NCI-H82 (cell line): ENCODE results near the gene MTFR2.
"Not testable (repeated sequence)": the region's sequence is repeated elsewhere in the genome, so short reads cannot be mapped to it uniquely, and the experiment has no call there.

ENCODE experiments used
- DNase-seq: peaks from one replicate; lab custom pipeline; 2025; lab: John Stamatoyannopoulos, UW

MTFR2 gene

DNA sequence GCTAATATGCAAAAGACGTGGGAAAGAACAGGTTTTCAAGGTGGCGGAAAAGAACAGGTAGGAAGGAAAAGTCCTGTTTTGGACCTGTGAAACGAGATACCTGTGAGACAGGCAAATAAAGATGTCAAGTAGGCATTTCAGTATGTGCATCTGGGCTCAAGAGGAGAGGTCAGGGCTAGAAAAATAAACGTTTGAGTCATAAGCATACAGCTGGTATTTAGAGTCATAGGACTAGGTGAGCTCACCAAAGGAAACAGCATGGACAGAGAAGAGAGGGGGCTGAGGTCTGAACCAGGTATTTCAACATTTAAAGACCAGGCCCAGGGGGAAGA lies 14.9 kb downstream of the MTFR2 start:
- DNase-seq = no peak

DNA sequence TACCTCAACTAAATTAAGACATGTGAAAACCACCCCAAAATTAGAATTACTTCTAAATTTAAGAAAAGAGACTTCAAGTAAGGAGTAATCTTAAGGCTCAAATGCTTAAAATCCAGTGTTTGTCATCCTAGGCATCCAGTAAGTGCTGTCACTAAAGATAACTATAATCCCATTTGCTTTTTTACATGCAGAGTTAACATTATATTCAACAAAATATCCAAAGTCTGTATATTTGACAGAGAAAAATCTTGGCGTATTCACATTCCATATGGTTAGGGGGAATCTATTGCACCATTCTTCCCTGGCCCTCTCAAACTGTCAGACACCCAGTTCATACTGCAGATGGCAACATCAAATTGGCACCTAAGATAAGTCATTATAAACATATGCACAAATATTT lies 17.4 kb downstream of the MTFR2 start:
- no peak for DNase-seq

DNA sequence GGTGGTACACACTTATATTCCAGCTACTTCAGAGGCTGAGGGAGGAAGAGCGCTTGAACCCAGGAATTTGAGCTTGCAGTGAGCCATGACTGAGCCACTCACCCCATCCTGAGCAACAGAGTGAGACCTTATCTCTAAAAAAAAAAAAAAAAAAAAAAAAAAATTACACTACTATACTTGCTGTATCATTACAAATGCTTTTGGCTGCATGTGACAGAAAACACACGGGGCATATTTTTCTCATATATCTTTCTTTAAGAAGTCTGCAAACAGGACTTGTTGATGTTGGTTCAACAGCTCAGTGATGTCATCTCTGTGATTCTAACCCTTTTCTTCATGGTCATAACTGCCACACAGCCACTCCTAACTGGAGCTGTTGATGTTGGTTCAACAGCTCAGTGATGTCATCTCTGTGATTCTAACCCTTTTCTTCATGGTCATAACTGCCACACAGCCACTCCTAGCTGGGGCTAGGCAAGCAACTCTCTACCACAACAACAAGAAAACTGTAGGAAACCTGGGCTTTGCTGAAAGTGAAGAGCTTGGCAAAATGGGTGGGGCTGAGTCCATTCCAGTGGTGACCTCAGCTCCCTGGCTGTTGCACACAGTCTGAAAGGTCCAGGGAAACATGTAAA lies 19.8 kb downstream of the MTFR2 start:
- no peak for DNase-seq

DNA sequence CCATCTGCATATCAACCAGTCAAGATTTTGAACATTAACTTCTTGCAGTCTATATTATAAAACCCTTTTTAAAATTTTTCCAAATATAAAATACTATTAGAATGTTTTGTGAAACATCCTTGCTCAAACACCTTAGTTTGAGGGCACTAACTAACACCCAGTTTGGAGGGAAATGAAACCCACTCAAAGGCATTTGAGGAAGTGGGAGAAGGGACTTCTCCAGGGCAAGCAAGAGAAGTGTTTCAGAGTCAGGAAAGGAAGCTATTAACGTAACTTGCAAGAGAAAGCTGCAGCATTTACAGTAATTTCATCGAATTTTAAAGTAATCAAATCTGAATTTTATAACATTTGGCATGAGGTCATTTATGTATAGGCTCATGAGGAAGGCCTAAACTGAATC lies 21.3 kb downstream of the MTFR2 start:
- no peak for DNase-seq

DNA sequence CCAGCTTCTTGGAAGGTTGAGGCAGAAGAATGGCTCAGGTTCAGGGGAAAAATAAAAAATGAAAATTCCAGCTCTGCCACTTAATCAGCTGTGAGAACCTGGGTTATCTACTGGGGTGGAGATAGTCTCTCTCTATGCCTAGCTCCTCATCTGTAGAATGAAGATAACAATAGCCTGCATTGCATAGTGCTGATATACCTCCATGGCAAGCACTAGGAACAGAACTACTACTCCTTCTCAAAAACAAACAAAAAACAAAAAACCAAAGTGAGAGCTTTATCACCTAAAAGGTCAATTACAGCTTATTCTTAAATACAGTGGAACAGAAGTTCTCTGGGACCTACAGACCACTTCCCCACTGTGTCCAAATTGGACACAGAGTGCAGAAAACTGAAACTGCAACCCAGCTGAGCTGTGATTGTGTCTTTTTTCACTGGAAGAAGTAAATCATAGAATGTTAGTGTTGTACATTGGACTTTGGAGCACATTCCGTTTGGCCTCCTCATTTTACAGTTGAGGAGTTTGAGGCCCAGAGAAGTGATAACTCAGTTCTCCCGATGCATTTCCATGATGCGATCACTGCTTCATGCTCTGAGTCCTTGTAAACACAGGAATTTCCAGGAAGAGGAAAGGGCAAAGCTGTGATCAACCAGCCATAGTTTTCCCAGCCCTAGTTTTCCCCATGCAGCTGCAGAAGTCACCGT lies 23.3 kb downstream of the MTFR2 start:
- no peak for DNase-seq

DNA sequence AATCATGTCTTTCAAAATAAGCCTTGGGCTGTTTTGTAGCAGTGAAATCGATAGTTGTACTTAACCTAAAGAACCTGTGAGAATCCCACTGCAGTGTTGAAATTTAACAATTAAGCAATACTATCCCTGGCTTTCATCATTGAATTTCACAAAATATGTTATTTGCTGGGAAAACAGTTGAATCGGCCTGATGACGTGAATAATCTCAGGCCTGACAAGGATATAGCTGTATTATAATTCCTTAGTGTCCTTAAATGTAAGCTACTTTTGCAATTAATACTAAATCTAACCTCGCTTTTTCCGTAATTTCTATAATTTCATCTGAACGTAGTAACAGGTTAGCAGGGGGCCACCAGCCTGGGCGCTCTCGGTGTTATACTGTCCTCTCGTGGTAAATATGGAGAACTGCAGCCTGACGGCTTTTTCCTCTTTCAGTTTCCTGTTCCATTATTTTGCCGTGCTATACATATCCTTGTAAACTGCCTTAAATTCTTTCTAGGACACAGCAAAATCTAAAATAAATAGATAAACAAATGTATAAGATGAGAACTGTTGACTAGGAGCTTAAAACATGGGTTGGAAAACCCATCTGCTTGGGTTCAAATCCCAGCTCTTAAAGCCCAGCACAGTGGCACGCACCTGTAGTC lies 24.0 kb downstream of the MTFR2 start:
- peak; percentile 66 for DNase-seq

DNA sequence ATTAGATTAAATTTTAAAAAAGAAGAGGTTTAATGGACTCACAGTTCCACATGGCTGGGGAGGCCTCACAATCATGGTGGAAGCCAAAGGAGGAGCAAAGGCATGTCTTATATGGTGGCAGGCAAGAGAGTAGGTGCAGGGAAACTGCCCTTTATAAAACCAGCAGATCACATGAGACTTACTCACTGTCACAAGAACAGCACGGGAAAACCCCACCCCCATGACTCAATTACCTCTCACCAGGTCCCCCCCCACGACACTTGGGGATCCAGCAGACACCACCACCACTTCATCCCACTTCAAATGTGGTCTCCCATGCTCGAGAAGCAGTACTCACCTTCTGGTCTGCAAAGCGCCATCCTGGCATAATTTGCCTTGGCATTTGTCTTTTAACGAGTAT lies 24.6 kb downstream of the MTFR2 start:
- peak; percentile 4 for DNase-seq

DNA sequence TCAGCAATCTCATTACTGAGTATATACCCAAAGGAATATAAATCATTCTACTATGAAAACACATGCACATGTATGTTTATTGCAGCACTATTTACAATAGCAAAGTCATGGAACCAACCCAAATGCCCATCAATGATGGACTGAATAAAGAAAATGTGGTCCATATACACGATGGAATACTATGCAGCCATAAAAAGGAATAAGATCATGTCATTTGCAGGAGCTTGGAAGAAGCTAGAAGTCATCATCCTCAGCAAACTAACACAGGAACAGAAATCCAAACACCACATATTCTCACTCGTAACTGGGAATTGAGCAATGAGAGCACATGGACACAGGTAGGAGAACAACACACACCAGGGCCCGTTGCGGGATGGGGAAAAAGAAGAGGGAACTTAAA lies 25.1 kb downstream of the MTFR2 start:
- DNase-seq = not testable (repeated sequence)

DNA sequence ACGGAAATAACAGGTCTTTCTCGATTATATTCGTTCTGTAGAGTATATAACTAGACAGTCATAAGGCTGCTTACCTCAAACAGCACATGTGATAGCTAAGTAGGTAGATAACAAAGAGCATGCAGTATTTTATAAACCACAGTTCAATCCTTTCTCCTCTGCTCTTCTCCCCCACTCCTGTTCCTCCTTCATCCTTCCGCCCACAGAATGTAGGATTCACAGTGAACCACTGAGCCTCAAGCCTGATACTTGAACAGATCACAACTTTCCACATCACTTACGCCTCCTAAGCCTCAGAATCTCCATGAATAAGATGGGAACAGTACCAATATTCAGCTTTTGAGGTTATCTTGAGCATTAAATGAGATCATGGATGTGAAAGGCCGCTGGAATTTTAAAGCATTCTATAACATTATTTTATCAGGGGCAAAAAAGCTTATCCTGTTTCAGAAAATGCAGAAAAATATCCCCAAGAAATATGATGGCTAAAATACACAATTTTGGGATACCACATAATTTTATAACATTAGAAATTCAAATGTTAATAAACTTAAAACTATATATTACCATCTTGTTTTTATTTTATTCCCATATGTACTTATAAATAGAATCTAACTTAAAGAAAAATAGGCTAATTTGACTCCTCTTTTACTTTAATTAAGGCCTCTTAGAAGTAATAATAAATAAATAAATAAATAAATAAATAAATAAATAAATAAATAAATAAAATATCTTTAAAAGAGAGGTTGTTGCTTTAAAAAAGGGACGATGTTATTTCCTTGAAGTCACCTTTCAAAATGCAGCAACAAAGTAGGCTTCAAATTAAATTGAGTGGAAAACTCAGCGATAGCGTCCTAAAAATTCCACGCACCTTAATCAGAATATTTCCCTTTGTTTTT lies 33.4 kb downstream of the MTFR2 start:
- DNase-seq = no peak

DNA sequence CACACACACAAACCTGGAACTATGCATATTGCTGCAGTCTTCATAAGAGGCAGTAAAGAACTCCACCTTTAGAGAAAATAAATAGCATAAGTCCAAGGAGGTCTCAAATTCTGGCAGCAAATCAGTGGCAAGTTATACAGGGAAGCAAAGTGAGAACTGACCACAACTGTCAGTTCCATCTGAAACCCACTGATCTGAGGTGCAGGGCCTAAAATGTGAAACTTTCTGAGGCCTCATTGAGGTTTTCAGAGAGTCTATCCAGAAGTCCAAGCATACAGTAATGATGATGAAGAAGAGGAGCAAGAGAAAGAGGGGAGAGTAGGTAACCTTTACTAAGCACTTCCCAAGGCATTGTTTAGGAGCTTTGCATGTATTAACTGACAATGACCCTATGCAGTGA lies 36.3 kb downstream of the MTFR2 start:
- no peak for DNase-seq

DNA sequence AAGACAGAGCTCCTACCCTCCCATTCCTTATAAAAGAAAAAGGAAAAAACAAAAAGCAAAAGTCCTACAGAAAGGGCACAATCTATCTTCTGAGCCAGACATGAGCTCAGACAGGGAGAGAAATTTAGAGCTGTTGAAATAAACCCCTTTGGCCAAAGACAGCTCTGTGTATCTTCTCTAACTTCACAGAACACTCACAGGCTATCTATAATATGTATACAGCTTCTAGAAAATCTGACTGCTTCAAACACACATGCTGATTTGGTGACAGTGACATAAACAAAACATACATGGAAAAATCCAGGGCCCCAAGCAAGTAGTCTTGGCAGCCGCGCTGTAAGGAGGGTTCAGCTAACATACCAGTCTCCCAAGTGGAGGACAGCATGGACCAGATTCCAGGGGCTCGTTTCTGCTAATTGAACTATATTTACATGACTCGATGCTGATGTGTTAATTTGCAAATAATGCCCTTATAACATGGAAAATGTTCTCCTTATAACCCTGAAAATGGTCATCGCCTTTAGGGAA lies 37.0 kb downstream of the MTFR2 start:
- no peak for DNase-seq

DNA sequence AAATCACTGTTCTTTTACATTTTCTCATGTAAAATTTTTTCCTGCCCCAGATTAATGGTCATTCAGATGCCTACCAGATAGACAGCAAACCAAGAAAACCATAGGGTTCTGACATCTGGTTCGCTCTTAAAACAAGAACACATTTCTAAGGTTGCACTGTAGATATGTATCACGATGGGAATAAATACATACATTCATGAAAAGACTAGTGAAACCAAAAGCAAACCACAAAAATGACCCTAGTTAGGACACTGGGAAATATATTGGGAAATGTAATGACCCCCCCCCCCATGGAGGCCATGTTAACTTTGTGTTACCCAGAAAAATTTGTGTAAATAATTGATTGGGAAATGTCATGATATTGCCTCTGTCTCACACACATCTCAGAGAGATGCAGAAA lies 37.5 kb downstream of the MTFR2 start:
- no peak for DNase-seq

DNA sequence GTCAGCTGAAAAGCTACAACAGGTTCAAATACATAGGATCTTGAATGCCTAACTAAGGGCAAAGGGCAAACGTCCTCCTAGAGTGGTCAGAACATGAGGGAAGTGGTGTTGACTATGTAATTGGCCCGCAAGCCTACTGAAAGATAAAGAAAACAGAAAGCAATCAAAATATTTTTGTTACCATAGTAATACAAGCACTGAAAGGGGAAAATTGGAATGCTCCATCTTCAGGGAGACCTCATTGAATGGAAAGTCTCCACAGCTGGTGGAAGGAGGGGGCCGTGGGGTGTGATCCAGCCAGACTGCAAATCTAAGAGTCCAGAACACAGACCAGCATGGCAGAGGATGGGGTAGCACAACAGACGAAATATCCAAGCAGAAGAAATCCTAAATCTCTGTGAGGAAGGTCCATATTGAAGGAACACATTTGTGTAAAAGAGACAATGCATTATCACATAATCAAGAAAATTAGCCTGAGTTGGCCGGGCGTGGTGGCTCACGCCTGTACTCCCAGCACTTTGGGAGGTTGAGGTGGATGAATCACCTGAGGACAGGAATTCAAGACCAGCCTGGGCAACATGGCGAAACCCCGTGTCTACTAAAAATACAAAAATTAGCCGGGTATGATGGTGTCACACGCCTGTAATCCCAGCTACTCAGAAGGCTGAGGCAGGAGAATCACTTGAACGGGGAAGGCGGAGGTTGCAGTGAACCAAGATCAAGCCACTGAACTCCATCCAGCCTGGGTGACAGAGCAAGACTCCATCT lies 39.5 kb downstream of the MTFR2 start:
- no peak for DNase-seq

DNA sequence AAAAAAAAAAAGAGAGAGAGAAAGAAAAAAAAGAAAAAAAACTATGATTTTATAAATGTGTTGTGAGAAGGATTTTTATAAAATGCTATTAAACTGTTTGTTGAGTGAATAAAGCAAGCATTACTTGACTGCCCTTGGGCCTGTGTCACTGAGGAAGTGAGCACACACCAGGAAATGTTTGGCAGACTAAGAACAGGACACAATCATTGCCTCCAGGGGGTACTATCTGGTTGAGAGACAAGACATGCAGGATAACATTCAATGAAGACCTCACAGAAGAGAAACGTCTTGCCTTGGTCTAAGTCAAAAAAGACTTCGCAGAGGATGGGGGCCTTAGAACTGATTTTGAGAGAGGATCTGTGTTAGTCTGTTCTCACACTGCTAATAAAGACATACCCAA lies 40.6 kb downstream of the MTFR2 start:
- no peak for DNase-seq

DNA sequence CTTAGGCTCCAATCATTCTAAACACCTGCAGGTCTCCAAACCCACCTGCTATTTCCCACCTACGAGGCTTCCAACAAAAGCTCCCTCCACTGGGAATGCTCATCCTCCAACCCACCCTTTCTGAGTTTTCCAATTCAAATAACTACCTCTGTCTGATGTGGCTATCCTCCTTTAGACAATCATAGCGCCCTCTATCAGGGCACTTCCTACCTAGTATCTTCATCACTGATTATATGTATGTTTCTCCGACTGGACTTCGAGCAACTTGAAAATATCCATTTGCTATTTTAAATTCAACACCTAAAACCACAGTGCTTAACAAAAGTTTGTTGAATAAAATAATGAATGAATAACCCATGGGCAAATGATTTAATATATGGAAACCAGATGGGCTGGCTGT lies 41.3 kb downstream of the MTFR2 start:
- peak; percentile 6 for DNase-seq

DNA sequence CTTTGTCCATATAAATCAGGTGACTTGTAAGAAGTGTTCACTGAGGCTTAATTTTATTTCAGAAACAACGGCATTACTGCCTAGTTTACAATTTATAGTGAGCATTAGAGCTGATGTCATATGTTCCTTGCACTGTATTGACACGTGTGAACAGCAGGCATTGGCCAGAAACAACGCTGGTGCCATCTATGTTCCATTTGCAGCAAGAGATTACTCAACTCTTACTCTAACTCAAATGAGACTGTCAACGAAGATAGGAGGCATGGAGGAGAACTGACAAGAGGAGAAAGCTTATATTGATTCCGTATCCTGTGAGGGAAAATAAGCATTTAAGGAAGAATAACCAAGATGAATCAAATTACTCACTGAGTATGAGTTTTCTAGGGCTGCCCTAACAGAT lies 48.4 kb downstream of the MTFR2 start:
- DNase-seq = no peak

DNA sequence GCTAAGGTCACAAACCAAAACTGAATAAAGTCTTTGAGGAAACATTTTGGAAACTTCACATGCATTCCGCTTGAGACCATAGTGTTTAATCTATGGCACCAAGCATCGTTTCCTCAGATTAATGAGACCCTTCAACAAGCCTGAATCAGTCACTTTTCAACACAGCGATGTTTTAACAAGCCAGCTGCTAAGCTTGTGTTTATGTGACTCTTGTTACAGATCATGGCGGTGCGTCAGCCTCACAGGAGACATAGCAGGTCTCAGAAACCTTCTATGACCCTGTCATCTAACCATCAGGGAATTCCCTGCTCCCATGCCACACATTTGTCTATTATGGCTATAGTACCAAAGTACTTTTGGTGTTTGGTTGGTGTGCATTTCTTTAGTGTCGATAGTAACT lies 57.2 kb downstream of the MTFR2 start:
- DNase-seq = no peak

DNA sequence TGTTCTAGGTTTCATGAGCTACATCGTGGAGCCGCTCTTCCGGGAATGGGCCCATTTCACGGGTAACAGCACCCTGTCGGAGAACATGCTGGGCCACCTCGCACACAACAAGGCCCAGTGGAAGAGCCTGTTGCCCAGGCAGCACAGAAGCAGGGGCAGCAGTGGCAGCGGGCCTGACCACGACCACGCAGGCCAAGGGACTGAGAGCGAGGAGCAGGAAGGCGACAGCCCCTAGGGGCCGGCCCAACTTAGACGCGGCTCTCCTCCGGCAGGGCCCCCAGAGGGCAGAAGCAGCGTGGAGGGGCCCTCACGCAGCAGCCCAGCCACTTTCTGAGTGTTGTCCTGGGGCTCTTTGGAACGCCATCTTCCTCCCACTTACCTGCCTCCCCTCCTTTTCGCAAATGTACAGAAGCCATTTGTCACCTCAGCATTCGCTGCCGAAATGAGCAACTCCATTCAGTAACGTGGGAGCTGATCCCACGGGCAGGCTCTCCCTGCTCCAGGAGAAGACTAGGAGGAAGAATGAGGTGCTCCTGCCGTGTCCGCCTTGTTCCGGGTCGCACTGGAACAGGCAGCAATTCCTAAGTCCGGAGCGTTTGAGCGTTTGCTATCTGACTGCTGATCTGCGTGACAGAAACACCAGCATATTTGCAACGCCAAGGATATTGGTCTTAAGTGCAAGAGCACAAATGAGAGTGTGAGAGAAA lies 58.4 kb downstream of the MTFR2 start:
- DNase-seq = no peak

DNA sequence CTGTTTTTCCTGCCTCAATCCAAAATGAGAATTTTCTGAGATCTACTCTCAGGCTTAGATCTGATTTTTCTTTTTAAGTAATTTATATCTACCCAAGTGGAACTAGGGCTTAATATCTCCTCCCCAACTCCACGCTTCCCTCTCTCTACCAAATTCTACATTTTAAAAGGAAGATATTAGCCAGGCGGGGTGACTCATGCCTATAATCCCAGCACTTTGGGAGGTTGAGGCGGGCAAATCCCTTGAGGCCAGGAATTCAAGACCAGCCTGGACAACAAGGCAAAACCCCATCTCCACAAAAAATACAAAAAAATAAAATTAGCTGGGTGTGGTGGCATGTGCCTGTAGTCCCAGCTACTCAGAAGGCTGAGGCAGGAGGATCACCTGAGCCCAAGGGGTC lies 61.0 kb downstream of the MTFR2 start:
- no peak for DNase-seq

DNA sequence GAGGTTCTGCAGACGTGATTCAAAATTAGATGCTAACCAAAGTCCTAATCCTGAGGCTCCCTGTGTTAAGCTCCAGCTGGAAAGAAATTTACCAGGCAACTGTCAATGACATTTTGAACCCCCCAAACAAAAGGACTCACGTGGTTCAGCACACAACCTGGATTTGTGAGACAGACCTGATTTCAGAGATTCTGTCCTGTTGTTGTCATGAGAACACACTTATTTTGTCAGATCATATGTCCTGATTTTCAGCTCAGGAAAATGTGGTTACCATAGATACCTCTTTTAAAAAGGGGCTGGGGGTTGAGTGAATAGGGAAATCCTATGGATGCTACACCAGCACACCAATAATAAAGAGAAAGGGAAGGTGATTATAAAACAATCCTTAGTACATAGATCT lies 61.6 kb downstream of the MTFR2 start:
- peak; percentile 51 for DNase-seq

DNA sequence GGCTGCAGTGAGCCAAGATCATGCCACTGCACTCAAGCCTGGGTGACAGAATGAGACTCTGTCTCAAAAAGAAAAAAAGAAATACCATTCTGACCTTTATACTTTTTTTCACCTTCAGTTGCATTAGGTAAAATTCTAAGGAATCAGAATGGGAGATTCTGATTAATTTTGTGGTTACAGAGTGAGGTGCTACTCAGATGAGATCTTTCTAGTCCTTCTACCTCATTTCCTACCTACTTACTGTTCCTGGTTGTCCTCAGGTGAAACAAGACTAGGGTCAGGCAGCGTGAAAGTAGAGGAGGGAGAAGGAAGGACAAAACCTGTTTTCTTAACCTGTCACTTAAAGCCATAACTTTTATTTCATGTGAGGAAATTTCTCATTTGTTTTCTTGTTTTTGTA lies 63.7 kb downstream of the MTFR2 start:
- DNase-seq = no peak
